ENCODE measurements around the gene MTMR12. TPM values are rescaled to one million over a fixed set of nuclear protein-coding genes. Genes with fewer than 3 reads are reported as not detected.

Gene MTMR12
- total RNA-seq, 3 donors from 2014 or later = 19.3 to 43.8 (median 20.7) TPM

DNA sequence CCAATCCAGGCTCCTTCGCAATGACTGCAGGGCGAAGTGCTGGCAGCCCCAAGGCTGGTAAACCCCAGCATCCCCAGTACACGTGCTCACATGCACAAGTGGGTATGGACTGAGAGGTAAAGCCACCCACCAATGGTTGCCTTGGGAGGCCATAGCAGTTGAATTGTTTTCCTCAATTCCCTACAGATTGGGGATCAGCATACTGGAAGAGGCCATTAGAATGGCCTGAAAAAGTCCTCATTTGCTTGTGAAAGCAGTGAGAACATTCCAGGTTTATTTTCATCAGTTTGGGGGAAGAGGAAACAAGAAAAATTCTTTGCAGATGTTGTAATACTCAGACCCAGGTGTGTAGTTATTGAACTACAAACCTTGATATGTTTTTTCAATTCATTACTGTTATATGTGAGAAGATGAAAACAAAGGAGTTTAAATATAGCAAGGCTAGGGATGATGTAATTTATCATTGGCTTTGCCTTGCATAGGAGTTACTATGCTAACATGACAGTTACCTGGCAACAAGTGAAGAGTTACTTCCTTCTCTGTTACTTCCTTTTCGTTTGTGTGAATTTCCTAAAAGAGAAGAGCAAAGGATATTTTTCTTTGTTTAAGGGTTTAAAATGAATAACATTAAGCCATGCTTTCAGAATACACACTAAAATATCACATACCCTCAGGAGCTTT lies 36.4 kb downstream of the MTMR12 start:
- intact Hi-C loops (cut with DNase I, micrococcal nuclease) = no loop called here
- Histone ChIP-seq H3K9me3 (no peaks in the 10 kb centered on the region), H3K36me3 (ENCODE audit: low read depth) (no peaks in the 10 kb centered on the region), H3K4me3 (no peak overlapping the region), H3K4me1 (ENCODE audit: low read depth) (no peaks in the 10 kb centered on the region)
- ATAC-seq = peak; percentile 89
- TF ChIP-seq CTCF (IDR thresholded peaks at IDR 0.05) = no peak
- no peak for DNase-seq

DNA sequence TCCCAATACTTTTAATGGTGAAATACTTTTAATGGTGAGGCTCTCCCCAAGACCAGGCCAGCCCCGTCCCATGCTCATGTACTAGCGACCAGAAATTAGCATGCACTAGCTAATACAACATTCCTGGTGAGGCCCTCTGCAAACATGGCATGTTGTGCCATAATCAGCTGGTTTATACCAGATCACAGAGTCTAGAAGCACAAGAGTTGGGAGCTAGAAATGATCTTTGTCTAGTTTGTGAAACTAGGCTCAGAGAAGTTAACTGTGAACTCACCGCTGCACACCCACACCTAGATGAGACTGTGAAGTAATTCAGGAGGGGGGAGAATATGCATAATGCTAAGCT lies 37.4 kb downstream of the MTMR12 start:
- Histone ChIP-seq H3K9me3 (no peaks in the 10 kb centered on the region), H3K4me1 (ENCODE audit: low read depth) (no peaks in the 10 kb centered on the region), H3K36me3 (ENCODE audit: low read depth) (no peaks in the 10 kb centered on the region), H3K4me3 (no peak overlapping the region)
- TF ChIP-seq CTCF (IDR thresholded peaks at IDR 0.05) = no peak
- DNase-seq = no peak
- intact Hi-C loops (cut with DNase I, micrococcal nuclease) = no loop called here
- no peak for ATAC-seq

GRCh38 chr5:32274548-32275395 lies 38.0 kb downstream of the MTMR12 start:
- TF ChIP-seq CTCF (IDR thresholded peaks at IDR 0.05) = no peak
- H3K9me3 ChIP-seq = no peaks in the 10 kb centered on the region
- no peaks in the 10 kb centered on the region for H3K36me3 ChIP-seq (ENCODE audit: low read depth)
- ATAC-seq = no peak
- DNase-seq = no peak
- H3K4me3 ChIP-seq = no peak overlapping the region
- no peaks in the 10 kb centered on the region for H3K4me1 ChIP-seq (ENCODE audit: low read depth)
- intact Hi-C loops (cut with DNase I, micrococcal nuclease) = no loop called here

- Histone ChIP-seq H3K9me3 (no peaks in the 10 kb centered on the region), H3K36me3 (ENCODE audit: low read depth) (no peaks in the 10 kb centered on the region), H3K4me3 (no peak overlapping the region), H3K4me1 (ENCODE audit: low read depth) (no peaks in the 10 kb centered on the region)
- intact Hi-C loops (cut with DNase I, micrococcal nuclease) = no loop called here
- no peak for TF ChIP-seq CTCF (IDR thresholded peaks at IDR 0.05)
- DNase-seq = no peak
- ATAC-seq = no peak
These were observed 38.9 kb downstream of the MTMR12 start for GRCh38 chr5:32273821-32274220.

DNA sequence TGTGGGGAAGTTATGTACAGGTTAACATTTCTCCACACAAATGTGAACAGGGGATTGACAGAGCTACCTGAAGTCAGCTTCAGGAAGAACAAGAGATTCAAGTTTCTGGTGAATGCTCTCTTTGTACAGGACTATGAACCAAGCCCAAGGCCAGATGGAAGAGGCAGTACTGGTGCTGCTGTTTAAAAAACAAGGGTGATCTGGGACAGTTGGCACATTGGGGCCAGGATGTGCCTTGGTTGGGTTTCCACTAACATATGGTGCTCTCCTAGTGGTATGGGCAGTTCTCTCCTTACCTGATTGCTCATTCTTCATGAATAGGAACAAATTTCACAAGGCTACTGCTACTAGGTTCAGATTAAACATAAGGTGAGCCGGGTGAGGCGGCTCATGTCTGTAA lies 40.0 kb downstream of the MTMR12 start:
- intact Hi-C loops (cut with DNase I, micrococcal nuclease) = no loop called here
- DNase-seq (no peak), ATAC-seq (peak; percentile 6)
- TF ChIP-seq CTCF (IDR thresholded peaks at IDR 0.05) = no peak
- no peaks in the 10 kb centered on the region for H3K36me3 ChIP-seq (ENCODE audit: low read depth)
- H3K4me3 ChIP-seq = no peak overlapping the region
- no peaks in the 10 kb centered on the region for H3K4me1 ChIP-seq (ENCODE audit: low read depth)
- H3K9me3 ChIP-seq = no peaks in the 10 kb centered on the region
